Stomach smooth muscle (tissue), 2 donors: ENCODE results near the gene ANLN.

Experiments used
- H3K27ac ChIP-seq: one replicate; pipeline ENCODE4 v1.7.0; 2013; ENCODE audit warnings: mild to moderate bottlenecking, low read length, inconsistent platforms
- H3K27me3 ChIP-seq, 2 donors: one replicate each; pipeline ENCODE4 v1.7.0; 2013; ENCODE audit warnings: low read length in 2 of 2; ENCODE audit not compliant: insufficient read depth in 2 of 2, control insufficient read depth in 1 of 2
- H3K36me3 ChIP-seq, 2 donors: one replicate each; pipeline ENCODE4 v1.7.0; 2013; ENCODE audit warnings: low read length in 2 of 2; ENCODE audit not compliant: control insufficient read depth in 2 of 2, insufficient read depth in 2 of 2
- H3K4me1 ChIP-seq: one replicate; pipeline ENCODE4 v1.7.0; 2013; ENCODE audit warnings: low read length; ENCODE audit not compliant: control insufficient read depth, insufficient read depth
- H3K4me3 ChIP-seq, 2 donors: one replicate each; pipeline ENCODE4 v1.7.0; 2013; ENCODE audit warnings: low read length in 2 of 2
- H3K9ac ChIP-seq, 2 donors: one replicate each; pipeline ENCODE4 v1.7.0; 2013; ENCODE audit warnings: low read length in 2 of 2, mild to moderate bottlenecking in 1 of 2
- H3K9me3 ChIP-seq, 2 donors: one replicate each; pipeline ENCODE4 v1.7.0; 2013; ENCODE audit warnings: low read length in 2 of 2; ENCODE audit not compliant: control insufficient read depth in 2 of 2
- donor health status: healthy.
- donor health status: Pancreatic carcinoma.

ANLN gene

GRCh38 chr7:36441344-36442022 lies 51.8 kb downstream of the ANLN start:
- Histone ChIP-seq H3K27me3 (no peaks in the 10 kb centered on the region), H3K9ac (no peak overlapping the region), H3K36me3 (no peaks in the 10 kb centered on the region), H3K9me3 (no peaks in the 10 kb centered on the region), H3K4me1 (no peaks in the 10 kb centered on the region), H3K4me3 (no peak overlapping the region), H3K27ac (no peak overlapping the region)

GRCh38 chr7:36448781-36449379 lies 59.2 kb downstream of the ANLN start:
- Histone ChIP-seq H3K4me3 (no peak overlapping the region), H3K27me3 (no peaks in the 10 kb centered on the region), H3K9me3 (no peaks in the 10 kb centered on the region), H3K4me1 (no peaks in the 10 kb centered on the region), H3K27ac (no peak overlapping the region), H3K36me3 (no peaks in the 10 kb centered on the region), H3K9ac (no peak overlapping the region)

GRCh38 chr7:36449685-36450084 lies 60.0 kb downstream of the ANLN start:
- H3K9ac ChIP-seq, result no peak overlapping the region
- H3K27ac ChIP-seq, result no peak overlapping the region
- no peaks in the 10 kb centered on the region for H3K27me3 ChIP-seq
- H3K36me3 ChIP-seq, result no peaks in the 10 kb centered on the region
- no peaks in the 10 kb centered on the region for H3K4me1 ChIP-seq
- H3K9me3 ChIP-seq, result no peaks in the 10 kb centered on the region
- no peak overlapping the region for H3K4me3 ChIP-seq

- H3K9ac ChIP-seq, result no peak overlapping the region
- no peaks in the 10 kb centered on the region for H3K36me3 ChIP-seq
- H3K4me3 ChIP-seq, result no peak overlapping the region
- H3K4me1 ChIP-seq, result no peaks in the 10 kb centered on the region
- H3K27me3 ChIP-seq, result no peaks in the 10 kb centered on the region
- H3K9me3 ChIP-seq, result no peaks in the 10 kb centered on the region
- H3K27ac ChIP-seq, result no peak overlapping the region
Measured at GRCh38 chr7:36453769-36454168, 64.1 kb downstream of the ANLN start.

GRCh38 chr7:36455646-36456045 lies 66.0 kb downstream of the ANLN start:
- Histone ChIP-seq H3K27ac (no peak overlapping the region), H3K4me1 (no peaks in the 10 kb centered on the region), H3K9me3 (no peaks in the 10 kb centered on the region), H3K27me3 (no peaks in the 10 kb centered on the region), H3K9ac (no peak overlapping the region), H3K36me3 (no peaks in the 10 kb centered on the region), H3K4me3 (no peak overlapping the region)

GRCh38 chr7:36456138-36456537 lies 66.5 kb downstream of the ANLN start:
- Histone ChIP-seq H3K9me3 (no peaks in the 10 kb centered on the region), H3K4me3 (no peak overlapping the region), H3K36me3 (no peaks in the 10 kb centered on the region), H3K27ac (no peak overlapping the region), H3K27me3 (no peaks in the 10 kb centered on the region), H3K9ac (no peak overlapping the region), H3K4me1 (no peaks in the 10 kb centered on the region)

GRCh38 chr7:36456548-36456947 lies 66.9 kb downstream of the ANLN start:
- no peak overlapping the region for H3K4me3 ChIP-seq
- H3K9ac ChIP-seq, result no peak overlapping the region
- no peak overlapping the region for H3K27ac ChIP-seq
- no peaks in the 10 kb centered on the region for H3K36me3 ChIP-seq
- H3K27me3 ChIP-seq, result no peaks in the 10 kb centered on the region
- no peaks in the 10 kb centered on the region for H3K9me3 ChIP-seq
- H3K4me1 ChIP-seq, result no peaks in the 10 kb centered on the region

- no peak overlapping the region for H3K4me3 ChIP-seq
- no peaks in the 10 kb centered on the region for H3K4me1 ChIP-seq
- no peak overlapping the region for H3K27ac ChIP-seq
- no peaks in the 10 kb centered on the region for H3K9me3 ChIP-seq
- H3K9ac ChIP-seq, result no peak overlapping the region
- no peaks in the 10 kb centered on the region for H3K36me3 ChIP-seq
- H3K27me3 ChIP-seq, result no peaks in the 10 kb centered on the region
Measured at GRCh38 chr7:36459236-36459960, 69.7 kb downstream of the ANLN start.

GRCh38 chr7:36460811-36461429 lies 71.3 kb downstream of the ANLN start:
- no peaks in the 10 kb centered on the region for H3K9me3 ChIP-seq
- H3K4me1 ChIP-seq, result no peaks in the 10 kb centered on the region
- no peaks in the 10 kb centered on the region for H3K27me3 ChIP-seq
- H3K36me3 ChIP-seq, result no peaks in the 10 kb centered on the region
- H3K27ac ChIP-seq, result no peak overlapping the region
- no peak overlapping the region for H3K4me3 ChIP-seq
- H3K9ac ChIP-seq, result no peak overlapping the region

GRCh38 chr7:36462551-36463137 lies 73.0 kb downstream of the ANLN start:
- Histone ChIP-seq H3K4me3 (no peak overlapping the region), H3K9ac (no peak overlapping the region), H3K27ac (no peak overlapping the region), H3K27me3 (no peaks in the 10 kb centered on the region), H3K36me3 (no peaks in the 10 kb centered on the region), H3K9me3 (no peaks in the 10 kb centered on the region), H3K4me1 (no peaks in the 10 kb centered on the region)
